Right cardiac atrium (tissue), 5 donors: ENCODE data around the gene CACNG3. TPM values are rescaled to one million over a fixed set of nuclear protein-coding genes. Genes with fewer than 3 reads are reported as not detected.

Experiments
- ATAC-seq, 2 donors: fragments of 200-7000 bp; cut with Tn5 transposase; one replicate each; pipeline versions ENCODE4 v1.8.0 to v1.9.1; 2020; ENCODE audit warnings: moderate library complexity in 2 of 2, mild to moderate bottlenecking in 1 of 2
- DNase-seq, 3 donors: peaks; one replicate each; pipeline ENCODE4 v3.0.0-alpha.2; 2020
- H3K27ac ChIP-seq: one replicate; pipeline ENCODE4 v1.5.1; 2013; ENCODE audit warnings: mild to moderate bottlenecking, low read length, control low read depth, moderate library complexity
- H3K27me3 ChIP-seq: one replicate; pipeline ENCODE4 v1.6.1; 2013; ENCODE audit not compliant: control insufficient read depth, insufficient read depth
- H3K4me1 ChIP-seq: one replicate; pipeline ENCODE4 v1.6.1; 2013; ENCODE audit warnings: low read length; ENCODE audit not compliant: control insufficient read depth, insufficient read depth
- H3K4me3 ChIP-seq: one replicate; pipeline ENCODE4 v1.5.1; 2013; ENCODE audit warnings: low read length, control low read depth
- H3K9me3 ChIP-seq: one replicate; pipeline ENCODE4 v1.6.1; 2013; ENCODE audit warnings: low read length; ENCODE audit not compliant: control insufficient read depth
- WGBS: extraction: QIAGEN DNeasy Blood & Tissue Kit; methylation state at CpG from one replicate; pipeline ENCODE4 v1.1.7; 2013; 5-methylcytosine and 5-hydroxymethylcytosine counted together
- intact Hi-C, 4 donors: fragments of 100-400 bp; cut with DNase I; formaldehyde crosslinking; loops; one replicate each; pipeline versions ENCODE4 v1.11.0 to v1.14.0; 2022 to 2023
- long read RNA-seq, 4 donors: library from polyadenylated mRNA; unstranded; transcript quantifications; one replicate each; pipeline ENCODE4 v2.0.0, GENCODE V29; 2020 to 2021
- polyA plus RNA-seq: library from polyadenylated mRNA; stranded (reverse); fragments of 200-250 nt; gene quantifications from one replicate; pipeline ENCODE4 v1.2.3, GENCODE V29; 2013
- total RNA-seq, 4 donors: library from RNA; stranded (reverse); fragmentation: NEBNext Ultra II Directional; extraction: Animal tissue kit (Norgen Biotek cat#: 25700); gene quantifications; one replicate each; pipeline ENCODE4 v1.2.1, GENCODE V29; 2021
- donor health status: healthy with polysubstance abuse.
- donor health status: DM: no; HTN: yes; CAD: no.
- donor health status: DM: no; HTN: no; CAD: no.
- donor health status: DM: no; HTN: yes; CAD: no; lungs with severe emphysema.
- donor health status: DM: yes; HTN: yes; CAD: no.

Gene CACNG3
- not detected for total RNA-seq
- polyA plus RNA-seq: not detected
- long read RNA-seq, donor 1: 0 reads
- long read RNA-seq, donor 2: 0 reads
- long read RNA-seq, donor 3: 0 reads
- long read RNA-seq, donor 4: 0 reads

- WGBS: 3% methylated on average over 54 of the region's 54 CpGs
- DNase-seq: peak; percentile 45 to 79 (median 72)
- peak; percentile 56 to 57 for ATAC-seq
- Histone ChIP-seq H3K4me3 (no peak within 1 kb of the TSS), H3K27me3 (no peaks in the 10 kb centered on the region), H3K4me1 (no peaks in the 10 kb centered on the region), H3K9me3 (no peaks in the 10 kb centered on the region), H3K27ac (no peak within 1 kb of the TSS)
- intact Hi-C loops: loop anchor here (5.0 to 10.0 kb wide), 5 partner anchors 121 to 247 kb away; no protein-coding TSS in a partner anchor
Observed at GRCh38 chr16:24255456-24256371, at the start of gene CACNG3. Gene CACNG3, plus strand, starts transcription at chr16:24256335. Its CDS starts 420 bp downstream, at chr16:24256755.

GRCh38 chr16:24206926-24207325, 49.2 kb upstream of the CACNG3 start:
- Histone ChIP-seq H3K4me3 (no peak overlapping the region), H3K9me3 (no peaks in the 10 kb centered on the region), H3K4me1 (no peaks in the 10 kb centered on the region), H3K27me3 (no peaks in the 10 kb centered on the region), H3K27ac (no peak overlapping the region)
- DNase-seq (no peak), ATAC-seq (no peak)
- 92% methylated on average over 3 of the region's 3 CpGs for WGBS
- intact Hi-C loops: no loop called here

- 19% methylated on average over 5 of the region's 5 CpGs for WGBS
- no peak for DNase-seq
Observed at GRCh38 chr16:24208710-24209109, 47.4 kb upstream of the CACNG3 start.

GRCh38 chr16:24214992-24215391, 41.1 kb upstream of the CACNG3 start:
- ATAC-seq: no peak
- intact Hi-C loops: no loop called here

More at GRCh38 chr16:24208710-24209109, 47.4 kb upstream of the CACNG3 start:
- Histone ChIP-seq H3K4me1 (no peaks in the 10 kb centered on the region), H3K4me3 (no peak overlapping the region), H3K9me3 (no peaks in the 10 kb centered on the region), H3K27ac (peak overlapping the region; percentile 8), H3K27me3 (no peaks in the 10 kb centered on the region)
- intact Hi-C loops: no loop called here
- peak; percentile 36 to 70 for ATAC-seq

GRCh38 chr16:24216961-24217360, 39.2 kb upstream of the CACNG3 start:
- H3K9me3 ChIP-seq: no peaks in the 10 kb centered on the region
- ATAC-seq (no peak), DNase-seq (no peak)
- H3K27ac ChIP-seq: no peak overlapping the region
- no peaks in the 10 kb centered on the region for H3K4me1 ChIP-seq
- intact Hi-C loops: no loop called here
- H3K27me3 ChIP-seq: no peaks in the 10 kb centered on the region
- no peak overlapping the region for H3K4me3 ChIP-seq

More at GRCh38 chr16:24214992-24215391, 41.1 kb upstream of the CACNG3 start:
- WGBS: 79% methylated on average over 3 of the region's 3 CpGs
- Histone ChIP-seq H3K27ac (no peak overlapping the region), H3K4me3 (no peak overlapping the region), H3K9me3 (no peaks in the 10 kb centered on the region), H3K27me3 (no peaks in the 10 kb centered on the region), H3K4me1 (no peaks in the 10 kb centered on the region)
- DNase-seq: no peak

GRCh38 chr16:24217461-24217860, 38.7 kb upstream of the CACNG3 start:
- no peaks in the 10 kb centered on the region for H3K9me3 ChIP-seq
- 69% methylated on average over 3 of the region's 3 CpGs for WGBS
- DNase-seq (no peak), ATAC-seq (no peak)
- H3K4me3 ChIP-seq: no peak overlapping the region
- no peak overlapping the region for H3K27ac ChIP-seq
- H3K27me3 ChIP-seq: no peaks in the 10 kb centered on the region
- no peaks in the 10 kb centered on the region for H3K4me1 ChIP-seq
- intact Hi-C loops: no loop called here

GRCh38 chr16:24218299-24218698, 37.8 kb upstream of the CACNG3 start:
- no peak overlapping the region for H3K4me3 ChIP-seq
- H3K4me1 ChIP-seq: no peaks in the 10 kb centered on the region
- WGBS: 91% methylated on average over 4 of the region's 4 CpGs
- intact Hi-C loops: no loop called here
- no peaks in the 10 kb centered on the region for H3K9me3 ChIP-seq
- ATAC-seq (no peak), DNase-seq (no peak)
- no peaks in the 10 kb centered on the region for H3K27me3 ChIP-seq
- H3K27ac ChIP-seq: no peak overlapping the region

- intact Hi-C loops: no loop called here
- H3K4me1 ChIP-seq: no peaks in the 10 kb centered on the region
Observed at GRCh38 chr16:24221219-24221618, 34.9 kb upstream of the CACNG3 start.

GRCh38 chr16:24228514-24228913, 27.6 kb upstream of the CACNG3 start:
- ATAC-seq: no peak
- H3K9me3 ChIP-seq: no peaks in the 10 kb centered on the region
- no peak overlapping the region for H3K27ac ChIP-seq
- no peaks in the 10 kb centered on the region for H3K27me3 ChIP-seq
- DNase-seq: no peak
- no peak overlapping the region for H3K4me3 ChIP-seq
- H3K4me1 ChIP-seq: no peaks in the 10 kb centered on the region
- 89% methylated on average over 7 of the region's 7 CpGs for WGBS
- intact Hi-C loops: no loop called here

More at GRCh38 chr16:24221219-24221618, 34.9 kb upstream of the CACNG3 start:
- no peak overlapping the region for H3K4me3 ChIP-seq
- H3K27me3 ChIP-seq: no peaks in the 10 kb centered on the region
- DNase-seq (no peak), ATAC-seq (peak; percentile 44 to 76)
- no peaks in the 10 kb centered on the region for H3K9me3 ChIP-seq
- no peak overlapping the region for H3K27ac ChIP-seq
- 67% methylated on average over 2 of the region's 2 CpGs for WGBS

- WGBS: 71% methylated on average over 2 of the region's 2 CpGs
- ATAC-seq (no peak), DNase-seq (no peak)
- H3K4me1 ChIP-seq: no peaks in the 10 kb centered on the region
- intact Hi-C loops: no loop called here
- H3K4me3 ChIP-seq: no peak overlapping the region
- H3K27ac ChIP-seq: no peak overlapping the region
- H3K9me3 ChIP-seq: peaks cover 2% of the 10 kb centered on the region
- H3K27me3 ChIP-seq: no peaks in the 10 kb centered on the region
Observed at GRCh38 chr16:24232936-24233335, 23.2 kb upstream of the CACNG3 start.

- H3K9me3 ChIP-seq: peaks cover 2% of the 10 kb centered on the region
- H3K27ac ChIP-seq: no peak overlapping the region
- intact Hi-C loops: no loop called here
- WGBS: 77% methylated on average over 5 of the region's 5 CpGs
- H3K4me3 ChIP-seq: no peak overlapping the region
- ATAC-seq: no peak
- H3K4me1 ChIP-seq: no peaks in the 10 kb centered on the region
- DNase-seq: no peak
- no peaks in the 10 kb centered on the region for H3K27me3 ChIP-seq
Observed at GRCh38 chr16:24234737-24235136, 21.4 kb upstream of the CACNG3 start.
